Activated T-cell treated with anti-CD3 and anti-CD28 coated beads, Interleukin-2, amount 50 U/mL, for 48 hours (primary cell): ENCODE results near the gene SFTPB.
"Not testable (repeated sequence)": the region's sequence is repeated elsewhere in the genome, so short reads cannot be mapped to it uniquely, and the experiment has no call there.

Source experiments
- DNase-seq, 2 experiments: peaks; one replicate each; pipeline ENCODE4 v3.0.0-alpha.2; 2020

The SFTPB gene

GRCh38 chr2:85668009-85668856 is at the start of gene SFTPB:
Gene SFTPB, minus strand, starts transcription at chr2:85668199. Its CDS starts 16 bp downstream, at chr2:85668183.
- DNase-seq: no peak

- no peak for DNase-seq
These were observed 49.5 kb upstream of the SFTPB start for GRCh38 chr2:85717308-85718008.

GRCh38 chr2:85716346-85716914 is 48.4 kb upstream of the SFTPB start:
- DNase-seq: no peak

GRCh38 chr2:85714841-85715240 is 46.8 kb upstream of the SFTPB start:
- DNase-seq: no peak

GRCh38 chr2:85714421-85714820 is 46.4 kb upstream of the SFTPB start:
- DNase-seq: not testable (repeated sequence)

GRCh38 chr2:85713836-85714235 is 45.8 kb upstream of the SFTPB start:
- DNase-seq: no peak

GRCh38 chr2:85712849-85713612 is 45.0 kb upstream of the SFTPB start:
- no peak for DNase-seq

GRCh38 chr2:85712336-85712735 is 44.3 kb upstream of the SFTPB start:
- DNase-seq: no peak

- no peak for DNase-seq
These were observed 43.6 kb upstream of the SFTPB start for GRCh38 chr2:85711578-85712060.

GRCh38 chr2:85710687-85711577 is 42.9 kb upstream of the SFTPB start:
- DNase-seq: no peak

- DNase-seq: no peak
These were observed 41.4 kb upstream of the SFTPB start for GRCh38 chr2:85709401-85709811.

- DNase-seq: no peak
These were observed 40.6 kb upstream of the SFTPB start for GRCh38 chr2:85708641-85709040.

- peak; percentile 36 to 58 for DNase-seq
These were observed 39.3 kb upstream of the SFTPB start for GRCh38 chr2:85707304-85707703.

GRCh38 chr2:85706599-85707296 is 38.7 kb upstream of the SFTPB start:
- DNase-seq: no peak

- DNase-seq: no peak
These were observed 38.1 kb upstream of the SFTPB start for GRCh38 chr2:85706063-85706462.

GRCh38 chr2:85705680-85706039 is 37.7 kb upstream of the SFTPB start:
- no peak for DNase-seq

- no peak for DNase-seq
These were observed 37.0 kb upstream of the SFTPB start for GRCh38 chr2:85704800-85705679.

- DNase-seq: no peak
These were observed 36.0 kb upstream of the SFTPB start for GRCh38 chr2:85704038-85704437.

- DNase-seq: no peak
These were observed 35.3 kb upstream of the SFTPB start for GRCh38 chr2:85703329-85703728.

GRCh38 chr2:85702800-85703199 is 34.8 kb upstream of the SFTPB start:
- DNase-seq: no peak
